A549 (cell line): Measurements from ENCODE around the gene PDE8A. TPM values are rescaled to one million over a fixed set of nuclear protein-coding genes. Genes with fewer than 3 reads are reported as not detected.
A peak's percentile ranks its signal among the peaks of the same experiment; 100 is the strongest.

Source experiments
- ATOH8 ChIP-seq: fragments of 250-450 bp; sonication (Bioruptor Pico); IDR thresholded peaks from 2 replicates; pipeline ENCODE4 v1.5.0; 2020; ENCODE audit warnings: low read depth, mild to moderate bottlenecking, moderate library complexity
- BHLHE40 ChIP-seq: IDR thresholded peaks from 2 replicates; pipeline ENCODE4 v1.6.1; 2012; ENCODE audit warnings: low read depth, low read length, inconsistent platforms
- CHD2 ChIP-seq: fragments of 150-350 bp; IDR thresholded peaks from 2 replicates; pipeline ENCODE4 v1.6.1; 2014; ENCODE audit warnings: low read length; ENCODE audit not compliant: partially characterized antibody
- E2F6 ChIP-seq: IDR thresholded peaks from 2 replicates; pipeline ENCODE4 v1.6.1; 2012; ENCODE audit warnings: low read depth, borderline replicate concordance
- EHF ChIP-seq: fragments of 250-450 bp; sonication (Bioruptor Pico); IDR thresholded peaks from 2 replicates; pipeline ENCODE4 v1.5.0; 2020; ENCODE audit warnings: mild to moderate bottlenecking
- EP300 ChIP-seq, 2 experiments: fragments of >200 bp; sonication (Bioruptor Twin); formaldehyde crosslinking; IDR thresholded peaks; 2 replicates in 1 of 2; 3 replicates in 1 of 2; pipeline ENCODE4 v1.6.1; 2016 to 2017
- ESRRA ChIP-seq: fragments of 150-350 bp; IDR thresholded peaks from 2 replicates; pipeline ENCODE4 v1.6.1; 2014; ENCODE audit warnings: mild to moderate bottlenecking, low read length, borderline replicate concordance
- FOSL2 ChIP-seq, 2 experiments: fragments of 450-650 bp in 1 of 2; fragments of >200 bp in 1 of 2; sonication (Bioruptor Twin) in 1 of 2; formaldehyde crosslinking; IDR thresholded peaks; 2 replicates each; pipeline versions ENCODE4 v1.5.0 to v1.6.1; 2016 to 2020; ENCODE audit warnings: mild to moderate bottlenecking in 1 of 2, moderate library complexity in 1 of 2
- FOXS1 ChIP-seq: fragments of 250-450 bp; sonication (Bioruptor Pico); IDR thresholded peaks from 2 replicates; pipeline ENCODE4 v1.5.0; 2020; ENCODE audit warnings: mild to moderate bottlenecking, moderate library complexity
- GATA3 ChIP-seq: IDR thresholded peaks from 2 replicates; pipeline ENCODE4 v1.6.1; 2012; ENCODE audit warnings: borderline replicate concordance
- HDAC2 ChIP-seq: fragments of 200-600 bp; sonication (generic); IDR thresholded peaks from 2 replicates; pipeline ENCODE4 v1.6.1; 2016
- HMGXB4 ChIP-seq: fragments of 250-450 bp; sonication (Bioruptor Pico); IDR thresholded peaks from 2 replicates; pipeline ENCODE4 v1.5.0; 2021; ENCODE audit warnings: mild to moderate bottlenecking, moderate library complexity, borderline replicate concordance
- HOXB13 ChIP-seq: fragments of 250-450 bp; sonication (Bioruptor Pico); IDR thresholded peaks from 2 replicates; pipeline ENCODE4 v1.5.0; 2020; ENCODE audit warnings: low read depth, mild to moderate bottlenecking, moderate library complexity
- JUN ChIP-seq, 2 experiments: fragments of >200 bp; sonication (Bioruptor Twin); formaldehyde crosslinking; IDR thresholded peaks; 2 replicates in 1 of 2; 3 replicates in 1 of 2; pipeline ENCODE4 v1.6.1; 2016 to 2017
- JUNB ChIP-seq: fragments of >200 bp; sonication (Bioruptor Twin); formaldehyde crosslinking; IDR thresholded peaks from 2 replicates; pipeline ENCODE4 v1.6.1; 2016
- KDM1A ChIP-seq: fragments of 200-600 bp; sonication (generic); IDR thresholded peaks from 2 replicates; pipeline ENCODE4 v1.6.1; 2016; ENCODE audit warnings: low read depth, mild to moderate bottlenecking
- KDM5A ChIP-seq: fragments of 200-600 bp; sonication (generic); IDR thresholded peaks from 2 replicates; pipeline ENCODE4 v1.6.1; 2016; ENCODE audit warnings: antibody characterized with exemption, mild to moderate bottlenecking
- MYC ChIP-seq: IDR thresholded peaks from 2 replicates; pipeline ENCODE4 v1.6.1; 2012; ENCODE audit warnings: mild to moderate bottlenecking, inconsistent platforms, low read length, improper control_type of control experiment, borderline replicate concordance
- NFE2L2 ChIP-seq: fragments of 150-350 bp; conservative IDR thresholded peaks from 2 replicates; pipeline ENCODE4 v1.6.1; 2014; ENCODE audit warnings: low read length
- NPAS2 ChIP-seq: fragments of 250-450 bp; sonication (Bioruptor Pico); IDR thresholded peaks from 2 replicates; pipeline ENCODE4 v1.8.0; 2022; ENCODE audit warnings: mild to moderate bottlenecking, moderate library complexity, borderline replicate concordance
- NR3C1 ChIP-seq: fragments of >200 bp; sonication (Bioruptor Twin); formaldehyde crosslinking; IDR thresholded peaks from 3 replicates; pipeline ENCODE4 v1.6.1; 2017
- PBX3 ChIP-seq: IDR thresholded peaks from 2 replicates; pipeline ENCODE4 v1.6.1; 2012
- PHF8 ChIP-seq: fragments of 200-600 bp; sonication (generic); IDR thresholded peaks from 2 replicates; pipeline ENCODE4 v1.6.1; 2016; ENCODE audit warnings: low read depth, mild to moderate bottlenecking, antibody characterized with exemption, moderate library complexity, borderline replicate concordance
- POLR2A ChIP-seq: IDR thresholded peaks from 2 replicates; pipeline ENCODE4 v1.6.1; 2012; ENCODE audit warnings: mild to moderate bottlenecking, low read length
- POLR2AphosphoS2 ChIP-seq: conservative IDR thresholded peaks from 2 replicates; pipeline ENCODE4 v1.6.1; 2012; ENCODE audit warnings: low read length, improper control_type of control experiment, inconsistent platforms
- RFX5 ChIP-seq: fragments of 450-650 bp; IDR thresholded peaks from 2 replicates; pipeline ENCODE4 v1.7.1; 2014; ENCODE audit warnings: antibody characterized with exemption, mild to moderate bottlenecking, moderate library complexity
- SREBF2 ChIP-seq: fragments of 450-650 bp; IDR thresholded peaks from 2 replicates; pipeline ENCODE4 v1.6.1; 2014; ENCODE audit warnings: mild to moderate bottlenecking, moderate library complexity
- TFCP2L1 ChIP-seq: fragments of 250-450 bp; sonication (Bioruptor Pico); IDR thresholded peaks from 2 replicates; pipeline ENCODE4 v1.5.0; 2021; ENCODE audit warnings: mild to moderate bottlenecking
- TP53 ChIP-seq: fragments of 250-450 bp; sonication (Bioruptor Pico); IDR thresholded peaks from 2 replicates; pipeline ENCODE4 v1.5.0; 2021; ENCODE audit warnings: mild to moderate bottlenecking, moderate library complexity
- ZC3H11A ChIP-seq: fragments of 450-650 bp; IDR thresholded peaks from 2 replicates; pipeline ENCODE4 v1.6.1; 2014; ENCODE audit warnings: antibody characterized with exemption, mild to moderate bottlenecking
- ZSCAN20 ChIP-seq: fragments of 250-450 bp; sonication (Bioruptor Pico); IDR thresholded peaks from 2 replicates; pipeline ENCODE4 v1.8.0; 2022; ENCODE audit warnings: mild to moderate bottlenecking, moderate library complexity
- polyA plus RNA-seq, 4 experiments: library from polyadenylated mRNA; depleted of rRNA in 3 of 4; stranded (reverse); fragments of >200 nt; fragmentation: RNase III in 1 of 4; extraction: RNeasy Plus Mini Kit Qiagen cat#74134 plus additional on column Dnase treatment in 1 of 4; gene quantifications; 2 replicates in 3 of 4; 3 replicates in 1 of 4; pipeline ENCODE4 v1.2.3, GENCODE V29; 2011 to 2017
- TF ChIP-seq, protein P1 (sequence below): fragments of 200-600 bp; sonication (generic); IDR thresholded peaks from 2 replicates; pipeline ENCODE4 v1.6.1; 2016; ENCODE audit warnings: antibody characterized with exemption, mild to moderate bottlenecking, moderate library complexity
- TF ChIP-seq, protein P2 (sequence below): fragments of 150-350 bp; IDR thresholded peaks from 2 replicates; pipeline ENCODE4 v1.6.1; 2014; ENCODE audit warnings: low read depth, mild to moderate bottlenecking, low read length
- TF ChIP-seq, protein P3 (sequence below): fragments of >200 bp; sonication (Bioruptor Twin); formaldehyde crosslinking; IDR thresholded peaks from 2 replicates; pipeline ENCODE4 v1.6.1; 2016

Gene PDE8A
- polyA plus RNA-seq, 2 of the 4 experiments (the other 2 are of a cell fraction) = 45.3 to 204 TPM

- no peak for TF ChIP-seq FOXS1 (CRISPR knock-in tag)
- TF ChIP-seq JUN (IDR thresholded peaks at IDR 0.05) = 0 out of 5 replicates have a peak, but pooled peaks of 1 of the 2 experiments have one; percentile 24
- TF ChIP-seq JUNB = no peak
- no peak for TF ChIP-seq SREBF2
- no peak for TF ChIP-seq POLR2AphosphoS2
- no peak for TF ChIP-seq HDAC2
- TF ChIP-seq ZC3H11A = no peak
- peak; percentile 46; the same call in 1 of the 2 replicates for TF ChIP-seq HOXB13 (CRISPR knock-in tag)
- no peak for TF ChIP-seq CHD2
- TF ChIP-seq MYC = no peak
- no peak for TF ChIP-seq GATA3
- no peak for TF ChIP-seq KDM5A
- TF ChIP-seq NPAS2 (CRISPR knock-in tag) = no peak
- TF ChIP-seq PHF8 = no peak
- TF ChIP-seq, protein P1, sequence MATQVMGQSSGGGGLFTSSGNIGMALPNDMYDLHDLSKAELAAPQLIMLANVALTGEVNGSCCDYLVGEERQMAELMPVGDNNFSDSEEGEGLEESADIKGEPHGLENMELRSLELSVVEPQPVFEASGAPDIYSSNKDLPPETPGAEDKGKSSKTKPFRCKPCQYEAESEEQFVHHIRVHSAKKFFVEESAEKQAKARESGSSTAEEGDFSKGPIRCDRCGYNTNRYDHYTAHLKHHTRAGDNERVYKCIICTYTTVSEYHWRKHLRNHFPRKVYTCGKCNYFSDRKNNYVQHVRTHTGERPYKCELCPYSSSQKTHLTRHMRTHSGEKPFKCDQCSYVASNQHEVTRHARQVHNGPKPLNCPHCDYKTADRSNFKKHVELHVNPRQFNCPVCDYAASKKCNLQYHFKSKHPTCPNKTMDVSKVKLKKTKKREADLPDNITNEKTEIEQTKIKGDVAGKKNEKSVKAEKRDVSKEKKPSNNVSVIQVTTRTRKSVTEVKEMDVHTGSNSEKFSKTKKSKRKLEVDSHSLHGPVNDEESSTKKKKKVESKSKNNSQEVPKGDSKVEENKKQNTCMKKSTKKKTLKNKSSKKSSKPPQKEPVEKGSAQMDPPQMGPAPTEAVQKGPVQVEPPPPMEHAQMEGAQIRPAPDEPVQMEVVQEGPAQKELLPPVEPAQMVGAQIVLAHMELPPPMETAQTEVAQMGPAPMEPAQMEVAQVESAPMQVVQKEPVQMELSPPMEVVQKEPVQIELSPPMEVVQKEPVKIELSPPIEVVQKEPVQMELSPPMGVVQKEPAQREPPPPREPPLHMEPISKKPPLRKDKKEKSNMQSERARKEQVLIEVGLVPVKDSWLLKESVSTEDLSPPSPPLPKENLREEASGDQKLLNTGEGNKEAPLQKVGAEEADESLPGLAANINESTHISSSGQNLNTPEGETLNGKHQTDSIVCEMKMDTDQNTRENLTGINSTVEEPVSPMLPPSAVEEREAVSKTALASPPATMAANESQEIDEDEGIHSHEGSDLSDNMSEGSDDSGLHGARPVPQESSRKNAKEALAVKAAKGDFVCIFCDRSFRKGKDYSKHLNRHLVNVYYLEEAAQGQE = no peak
- TF ChIP-seq, protein P2, sequence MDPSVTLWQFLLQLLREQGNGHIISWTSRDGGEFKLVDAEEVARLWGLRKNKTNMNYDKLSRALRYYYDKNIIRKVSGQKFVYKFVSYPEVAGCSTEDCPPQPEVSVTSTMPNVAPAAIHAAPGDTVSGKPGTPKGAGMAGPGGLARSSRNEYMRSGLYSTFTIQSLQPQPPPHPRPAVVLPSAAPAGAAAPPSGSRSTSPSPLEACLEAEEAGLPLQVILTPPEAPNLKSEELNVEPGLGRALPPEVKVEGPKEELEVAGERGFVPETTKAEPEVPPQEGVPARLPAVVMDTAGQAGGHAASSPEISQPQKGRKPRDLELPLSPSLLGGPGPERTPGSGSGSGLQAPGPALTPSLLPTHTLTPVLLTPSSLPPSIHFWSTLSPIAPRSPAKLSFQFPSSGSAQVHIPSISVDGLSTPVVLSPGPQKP = no peak
- no peak for TF ChIP-seq EHF (CRISPR knock-in tag)
- TF ChIP-seq TP53 (CRISPR knock-in tag) = peak; percentile 61; the same call in 1 of the 2 replicates
- TF ChIP-seq RFX5 = no peak
- TF ChIP-seq ESRRA = no peak
- TF ChIP-seq PBX3 = no peak
- no peak for TF ChIP-seq ATOH8 (CRISPR knock-in tag)
- TF ChIP-seq ZSCAN20 (CRISPR knock-in tag) = no peak
- TF ChIP-seq NR3C1 = no peak
- no peak for TF ChIP-seq EP300 (IDR thresholded peaks at IDR 0.05)
- TF ChIP-seq HMGXB4 (CRISPR knock-in tag) = 0 out of 2 replicates have a peak, but pooled peaks have one; percentile 33
- peak; percentile 64; the same call in 1 of the 2 replicates for TF ChIP-seq NFE2L2
- TF ChIP-seq, protein P3, sequence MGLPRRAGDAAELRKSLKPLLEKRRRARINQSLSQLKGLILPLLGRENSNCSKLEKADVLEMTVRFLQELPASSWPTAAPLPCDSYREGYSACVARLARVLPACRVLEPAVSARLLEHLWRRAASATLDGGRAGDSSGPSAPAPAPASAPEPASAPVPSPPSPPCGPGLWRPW = no peak
- no peak for TF ChIP-seq KDM1A
- TF ChIP-seq POLR2A = no peak
- TF ChIP-seq TFCP2L1 (CRISPR knock-in tag) = no peak
- TF ChIP-seq E2F6 = 0 out of 2 replicates have a peak, but pooled peaks have one; percentile 40
- no peak for TF ChIP-seq BHLHE40
- TF ChIP-seq FOSL2 (IDR thresholded peaks at IDR 0.05) = no peak
- TF ChIP-seq FOSL2 (CRISPR knock-in tag; IDR thresholded peaks at IDR 0.05) = 0 out of 2 replicates have a peak, but pooled peaks have one; percentile 6
Observed at GRCh38 chr15:84955089-84955848, 26.4 kb upstream of the PDE8A start (continued).
